Lower leg skin (tissue), 3 donors: ENCODE data around the gene GALNT12.

ENCODE experiments used
- CTCF ChIP-seq, 3 donors: fragments of 450-650 bp; IDR thresholded peaks; one replicate each; pipeline ENCODE4 v1.5.1; 2016; ENCODE audit warnings: antibody characterized with exemption in 3 of 3, mild to moderate bottlenecking in 3 of 3, moderate library complexity in 2 of 3
- POLR2A ChIP-seq, 2 donors: fragments of 450-650 bp; IDR thresholded peaks; one replicate each; pipeline ENCODE4 v1.6.1; 2016 to 2017; ENCODE audit warnings: antibody characterized with exemption in 2 of 2, mild to moderate bottlenecking in 1 of 2, moderate library complexity in 1 of 2

- TF ChIP-seq CTCF (IDR thresholded peaks at IDR 0.05) (no peak), POLR2A (IDR thresholded peaks at IDR 0.05) (no peak)
Observed at GRCh38 chr9:98887918-98888510, 80.5 kb downstream of the GALNT12 start.
